Measurements from ENCODE around the gene CNTN2.

DNA sequence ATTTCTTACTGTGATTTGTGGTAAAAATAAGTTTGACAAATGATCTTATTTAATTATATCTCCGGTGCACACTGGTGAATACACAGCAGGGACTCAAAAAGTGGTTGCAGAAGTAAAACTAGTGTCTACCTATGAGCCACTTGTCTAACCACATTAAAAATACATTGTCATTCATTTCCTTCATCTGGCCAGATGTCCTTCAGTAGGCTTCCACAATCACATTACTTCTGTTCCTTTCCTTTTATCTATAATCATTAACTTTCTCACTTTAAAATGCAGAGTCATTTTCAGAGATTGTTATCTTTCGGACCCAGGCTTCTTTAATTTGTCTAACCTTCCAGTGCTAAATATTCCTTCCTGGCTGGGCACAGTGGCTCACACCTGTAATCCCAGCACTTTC lies 75.7 kb downstream of the CNTN2 start:
- TF ChIP-seq CTCF (IDR thresholded peaks at IDR 0.05 in 8 of 11, conservative IDR thresholded peaks at IDR 0.05 in 3 of 11) (no peak), POLR2A (IDR thresholded peaks at IDR 0.05) (no peak), POLR2AphosphoS5 (IDR thresholded peaks at IDR 0.05) (no peak)

Data from spleen (tissue), 7 donors.